BJ (cell line): ENCODE results near the gene CATSPER4. TPM values are rescaled to one million over a fixed set of nuclear protein-coding genes. Genes with fewer than 3 reads are reported as not detected.

Source experiments
- CTCF ChIA-PET: fragments of 350-600 bp; formaldehyde crosslinking; extraction: SDS; loops from one replicate; lab custom pipeline; 2021; ENCODE audit warnings: antibody characterized with exemption, inconsistent platforms; lab: Yijun Ruan, JAX
- POLR2A ChIA-PET: fragments of 300-600 bp; sonication (Branson Sonifier 250); formaldehyde crosslinking; extraction: SDS; loops from one replicate; lab custom pipeline; 2021; ENCODE audit warnings: antibody characterized with exemption; lab: Charles Lee
- DNase-seq: peaks from one replicate; pipeline ENCODE4 v3.0.0-alpha.2; 2011; ENCODE audit warnings: low read depth
- H3K27me3 ChIP-seq: 2 replicates; pipeline ENCODE4 v1.6.0; 2011; ENCODE audit warnings: low read length; ENCODE audit not compliant: control insufficient read depth, insufficient read depth
- H3K36me3 ChIP-seq: 2 replicates; pipeline ENCODE4 v1.5.1; 2011; ENCODE audit warnings: low read length; ENCODE audit not compliant: control insufficient read depth, insufficient read depth
- H3K4me3 ChIP-seq: 2 replicates; pipeline ENCODE4 v1.5.1; 2011; ENCODE audit warnings: low read depth, mild to moderate bottlenecking, control low read depth, low read length
- polyA plus RNA-seq: library from polyadenylated mRNA; depleted of rRNA; stranded (reverse); fragments of >200 nt; gene quantifications from 2 replicates; pipeline ENCODE4 v1.2.3, GENCODE V29; 2011
- TF ChIP-seq, protein P1 (sequence below): IDR thresholded peaks from 2 replicates; pipeline ENCODE4 v1.5.1; 2011; ENCODE audit warnings: low read depth, mild to moderate bottlenecking, control low read depth, inconsistent platforms, low read length, moderate library complexity; ENCODE audit not compliant: insufficient read depth

The CATSPER4 gene
- polyA plus RNA-seq, 1 experiment: not detected

GRCh38 chr1:26189751-26190275 is 589 bp upstream of the CATSPER4 start:
- no peak for DNase-seq
- TF ChIP-seq, protein P1, sequence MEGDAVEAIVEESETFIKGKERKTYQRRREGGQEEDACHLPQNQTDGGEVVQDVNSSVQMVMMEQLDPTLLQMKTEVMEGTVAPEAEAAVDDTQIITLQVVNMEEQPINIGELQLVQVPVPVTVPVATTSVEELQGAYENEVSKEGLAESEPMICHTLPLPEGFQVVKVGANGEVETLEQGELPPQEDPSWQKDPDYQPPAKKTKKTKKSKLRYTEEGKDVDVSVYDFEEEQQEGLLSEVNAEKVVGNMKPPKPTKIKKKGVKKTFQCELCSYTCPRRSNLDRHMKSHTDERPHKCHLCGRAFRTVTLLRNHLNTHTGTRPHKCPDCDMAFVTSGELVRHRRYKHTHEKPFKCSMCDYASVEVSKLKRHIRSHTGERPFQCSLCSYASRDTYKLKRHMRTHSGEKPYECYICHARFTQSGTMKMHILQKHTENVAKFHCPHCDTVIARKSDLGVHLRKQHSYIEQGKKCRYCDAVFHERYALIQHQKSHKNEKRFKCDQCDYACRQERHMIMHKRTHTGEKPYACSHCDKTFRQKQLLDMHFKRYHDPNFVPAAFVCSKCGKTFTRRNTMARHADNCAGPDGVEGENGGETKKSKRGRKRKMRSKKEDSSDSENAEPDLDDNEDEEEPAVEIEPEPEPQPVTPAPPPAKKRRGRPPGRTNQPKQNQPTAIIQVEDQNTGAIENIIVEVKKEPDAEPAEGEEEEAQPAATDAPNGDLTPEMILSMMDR: no peak
- ChIA-PET POLR2A (interaction anchor here (0.6 kb wide), 1 partner anchor 121 kb away, joined by 5 read pairs; no protein-coding TSS in a partner anchor), CTCF (interaction anchor here (1.0 to 1.5 kb wide), 3 partner anchors 45 to 201 kb away, joined by 3 to 6 read pairs (median 4); no protein-coding TSS in a partner anchor)
- Histone ChIP-seq H3K4me3 (no peak overlapping the region), H3K36me3 (no peaks in the 10 kb centered on the region), H3K27me3 (no peaks in the 10 kb centered on the region)

- TF ChIP-seq, protein P1: no peak
- DNase-seq: no peak
- no peaks in the 10 kb centered on the region for H3K36me3 ChIP-seq
- H3K4me3 ChIP-seq: no peak overlapping the region
- no peaks in the 10 kb centered on the region for H3K27me3 ChIP-seq
- CTCF ChIA-PET: no interaction called here
- POLR2A ChIA-PET: no interaction called here
Measured at GRCh38 chr1:26191739-26192138, 1.3 kb downstream of the CATSPER4 start.

- CTCF ChIA-PET: interaction anchor here (1.0 kb wide), 1 partner anchor 14 kb away, joined by 3 read pairs; no protein-coding TSS in a partner anchor
Measured at GRCh38 chr1:26195805-26196204, 5.4 kb downstream of the CATSPER4 start.

GRCh38 chr1:26197301-26197700 is 6.9 kb downstream of the CATSPER4 start:
- POLR2A ChIA-PET: no interaction called here
- Histone ChIP-seq H3K36me3 (no peaks in the 10 kb centered on the region), H3K4me3 (no peak overlapping the region), H3K27me3 (no peaks in the 10 kb centered on the region)
- CTCF ChIA-PET: interaction anchor here (1.5 kb wide), 1 partner anchor 37 kb away, joined by 3 read pairs; the partner anchor contains the start of gene CEP85
- TF ChIP-seq, protein P1: no peak
- DNase-seq: no peak

More at GRCh38 chr1:26195805-26196204, 5.4 kb downstream of the CATSPER4 start:
- H3K4me3 ChIP-seq: no peak overlapping the region
- TF ChIP-seq, protein P1: no peak
- no peak for DNase-seq
- no peaks in the 10 kb centered on the region for H3K36me3 ChIP-seq
- POLR2A ChIA-PET: no interaction called here
- H3K27me3 ChIP-seq: no peaks in the 10 kb centered on the region

GRCh38 chr1:26197813-26198212 is 7.4 kb downstream of the CATSPER4 start:
- ChIA-PET POLR2A (no interaction called here), CTCF (interaction anchor here (1.5 kb wide), 1 partner anchor 36 kb away, joined by 3 read pairs; the partner anchor contains the start of gene CEP85)
- TF ChIP-seq, protein P1: no peak
- H3K4me3 ChIP-seq: no peak overlapping the region
- DNase-seq: no peak
- H3K36me3 ChIP-seq: no peaks in the 10 kb centered on the region
- no peaks in the 10 kb centered on the region for H3K27me3 ChIP-seq
